PC-3 (cell line): ENCODE measurements around the gene WIZ. TPM values are rescaled to one million over a fixed set of nuclear protein-coding genes. Genes with fewer than 3 reads are reported as not detected.

Experiments
- ATAC-seq: fragments of 200-7000 bp; cut with Tn5 transposase; 2 replicates; pipeline ENCODE4 v1.9.1; 2020; ENCODE audit warnings: mild to moderate bottlenecking, moderate library complexity
- BruUV-seq: library from RNA; stranded (reverse); fragments of 400-500 nt; replicated peaks from 2 replicates; lab custom pipeline; 2021; lab: Mats Ljungman, UMichigan
- CTCF ChIA-PET: fragments of 300-600 bp; sonication (Branson Sonifier 250); formaldehyde crosslinking; loops from one replicate; lab custom pipeline; 2022; ENCODE audit warnings: antibody characterized with exemption; lab: Charles Lee
- POLR2A ChIA-PET: fragments of 300-600 bp; sonication (Branson Sonifier 250); formaldehyde crosslinking; loops from one replicate; lab custom pipeline; 2022; ENCODE audit warnings: antibody characterized with exemption; ENCODE audit not compliant: unreplicated experiment; lab: Charles Lee
- DNase-seq: peaks from one replicate; pipeline ENCODE4 v3.0.0-alpha.2; 2015
- H2AFZ ChIP-seq: fragments of 300-600 bp; sonication (generic); 2 replicates; pipeline ENCODE4 v1.6.0; 2016; ENCODE audit warnings: antibody characterized with exemption, low read length
- H3F3A ChIP-seq: fragments of 300-600 bp; sonication (generic); one replicate; pipeline ENCODE4 v1.6.0; 2017; ENCODE audit warnings: antibody characterized with exemption, low read length, control low read depth, mild to moderate bottlenecking; ENCODE audit not compliant: unreplicated experiment
- H3K27ac ChIP-seq: fragments of 300-600 bp; sonication (generic); 2 replicates; pipeline ENCODE4 v1.5.1; 2016; ENCODE audit warnings: mild to moderate bottlenecking, low read length
- H3K27me3 ChIP-seq: fragments of 300-600 bp; sonication (generic); 2 replicates; pipeline ENCODE4 v1.6.1; 2016; ENCODE audit warnings: low read length, mixed read lengths
- H3K36me3 ChIP-seq: fragments of 300-600 bp; sonication (generic); 2 replicates; pipeline ENCODE4 v1.6.1; 2016; ENCODE audit warnings: low read depth, mixed run types, low read length, mixed read lengths
- H3K4me1 ChIP-seq: fragments of 300-600 bp; sonication (generic); 2 replicates; pipeline ENCODE4 v1.5.1; 2016; ENCODE audit warnings: low read length; ENCODE audit not compliant: insufficient read depth
- H3K4me2 ChIP-seq: fragments of 300-600 bp; sonication (generic); 2 replicates; pipeline ENCODE4 v1.6.0; 2016; ENCODE audit warnings: low read length
- H3K4me3 ChIP-seq: fragments of 300-600 bp; sonication (generic); 2 replicates; pipeline ENCODE4 v1.5.1; 2016; ENCODE audit warnings: mild to moderate bottlenecking, low read length, mixed read lengths
- H3K79me2 ChIP-seq: fragments of 300-600 bp; sonication (generic); 2 replicates; pipeline ENCODE4 v1.6.1; 2017; ENCODE audit warnings: low read length, mixed read lengths
- H3K9ac ChIP-seq: fragments of 300-600 bp; sonication (generic); 2 replicates; pipeline ENCODE4 v1.6.0; 2016; ENCODE audit warnings: mild to moderate bottlenecking, low read length
- H3K9me2 ChIP-seq: fragments of 300-600 bp; sonication (generic); replicated peaks from 2 replicates; pipeline ENCODE4 v1.6.1; 2016; ENCODE audit warnings: mixed run types, low read length, mixed read lengths
- H3K9me3 ChIP-seq: fragments of 300-600 bp; sonication (generic); 2 replicates; pipeline ENCODE4 v1.6.1; 2016; ENCODE audit warnings: low read length, mixed read lengths
- H4K20me1 ChIP-seq: fragments of 300-600 bp; sonication (generic); 2 replicates; pipeline ENCODE4 v1.6.1; 2016; ENCODE audit warnings: low read length, mixed read lengths
- CTCF ChIP-seq: fragments of 300-600 bp; sonication (generic); conservative IDR thresholded peaks from 2 replicates; pipeline ENCODE4 v1.5.1; 2017; ENCODE audit warnings: antibody characterized with exemption, low read depth, mild to moderate bottlenecking, low read length
- EZH2 ChIP-seq: fragments of 300-600 bp; sonication (generic); IDR thresholded peaks from one replicate; pipeline ENCODE4 v1.6.1; 2017; ENCODE audit warnings: antibody characterized with exemption, mild to moderate bottlenecking, low read length; ENCODE audit not compliant: unreplicated experiment
- EZH2phosphoT487 ChIP-seq: fragments of 300-600 bp; sonication (generic); IDR thresholded peaks from 2 replicates; pipeline ENCODE4 v1.6.1; 2018; ENCODE audit warnings: mild to moderate bottlenecking, antibody characterized with exemption, low read length, borderline replicate concordance
- intact Hi-C: fragments of 100-400 bp; cut with micrococcal nuclease; formaldehyde crosslinking; loops from 2 replicates; pipeline ENCODE4 v1.9.0; 2023
- total RNA-seq: library from RNA; depleted of rRNA; stranded (reverse); fragments of >200 nt; gene quantifications from 2 replicates; pipeline ENCODE4 v1.2.3, GENCODE V29; 2014

Gene WIZ
- total RNA-seq, 1 experiment from 2014 or later, result 35.1 TPM

DNA sequence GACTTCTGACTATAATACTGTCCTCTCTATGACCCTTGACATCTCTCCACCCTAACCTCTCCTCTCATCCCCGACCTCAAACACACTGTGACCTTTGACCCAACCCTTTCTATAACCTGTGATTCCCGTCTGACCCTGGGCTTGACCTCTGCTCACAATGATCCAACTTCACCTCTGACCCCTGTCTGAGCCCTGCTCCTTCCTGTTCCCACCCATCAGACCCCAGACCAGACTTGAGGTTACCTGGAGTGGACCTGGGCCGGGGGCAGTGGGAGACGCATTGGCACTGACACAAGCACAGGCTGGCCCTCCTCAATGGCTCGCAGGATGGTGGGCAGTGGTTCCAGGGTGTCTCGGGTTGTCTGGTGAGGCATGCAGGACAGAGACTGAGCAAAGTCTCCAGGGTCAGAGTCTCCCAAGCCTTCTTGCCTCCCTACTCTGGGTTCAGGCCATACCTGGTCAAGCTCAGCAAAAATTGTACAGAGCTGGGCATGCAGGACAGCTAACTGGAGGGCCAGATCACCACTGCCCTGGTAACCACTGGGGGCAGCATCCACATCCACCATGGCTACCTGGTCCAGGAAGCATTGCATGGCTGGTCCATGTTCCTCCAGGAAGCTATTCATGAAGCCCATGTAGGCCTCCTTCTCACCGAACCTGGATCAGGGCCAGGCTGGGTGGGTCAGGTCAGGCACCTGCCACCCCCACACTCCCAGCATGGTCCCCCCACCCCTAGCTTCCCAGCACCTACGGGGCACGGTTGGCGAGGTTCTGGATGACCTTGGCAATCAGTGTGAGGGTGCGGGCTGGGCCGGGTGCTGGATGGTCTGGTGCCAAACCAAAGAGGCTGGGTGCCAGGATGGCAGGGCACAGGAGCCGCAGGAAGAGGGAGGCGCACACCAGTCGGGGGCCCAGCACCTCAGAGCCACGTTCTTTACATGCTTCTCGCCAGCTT, 4.4 kb upstream of the WIZ start:
- ChIA-PET POLR2A (no interaction called here), CTCF (no interaction called here)
- no peaks in the 10 kb centered on the region for H3F3A ChIP-seq
- H3K4me2 ChIP-seq, result no peak overlapping the region
- 0 out of 2 replicates have a peak, but pooled peaks cover 4% of the 10 kb centered on the region for H3K9me2 ChIP-seq
- no peak overlapping the region for H3K9ac ChIP-seq
- H2AFZ ChIP-seq, result no peak overlapping the region
- no peaks in the 10 kb centered on the region for H3K9me3 ChIP-seq
- intact Hi-C loops, result loop anchor here (10.0 kb wide), 1 partner anchor 101 kb away; no protein-coding TSS in a partner anchor
- no peak overlapping the region for H3K4me3 ChIP-seq
- no peak overlapping the region for H3K27ac ChIP-seq
- H3K36me3 ChIP-seq, result no peaks in the 10 kb centered on the region
- ATAC-seq (no peak), DNase-seq (no peak)
- peaks cover 17% of the 10 kb centered on the region; the same call in 1 of the 2 replicates for H3K4me1 ChIP-seq
- BruUV-seq, result no TSS peak
- H3K79me2 ChIP-seq, result no peaks in the 10 kb centered on the region
- peak; percentile 46; the same call in 1 of the 2 replicates for TF ChIP-seq CTCF
- TF ChIP-seq EZH2phosphoT487, result no peak
- TF ChIP-seq EZH2, result no peak
- no peaks in the 10 kb centered on the region for H4K20me1 ChIP-seq
- H3K27me3 ChIP-seq, result peaks cover 16% of the 10 kb centered on the region

- H4K20me1 ChIP-seq, result no peaks in the 10 kb centered on the region
- H3K4me1 ChIP-seq, result peaks cover 21% of the 10 kb centered on the region; the same call in 1 of the 2 replicates
- H3K9ac ChIP-seq, result no peak overlapping the region
- TF ChIP-seq EZH2 (no peak), CTCF (no peak; the same call in 1 of the 2 replicates), EZH2phosphoT487 (no peak)
- no peaks in the 10 kb centered on the region for H3K9me3 ChIP-seq
- ChIA-PET POLR2A (interaction anchor here (0.6 kb wide), 2 partner anchors 21 to 53 kb away, joined by 3 to 6 read pairs; no protein-coding TSS in a partner anchor), CTCF (interaction anchor here (0.6 kb wide), 1 partner anchor 40 kb away, joined by 3 read pairs; no protein-coding TSS in a partner anchor)
- H3F3A ChIP-seq, result no peaks in the 10 kb centered on the region
- no peaks in the 10 kb centered on the region for H3K79me2 ChIP-seq
- no peak overlapping the region for H3K27ac ChIP-seq
- no peaks in the 10 kb centered on the region for H3K36me3 ChIP-seq
- H3K27me3 ChIP-seq, result peaks cover 16% of the 10 kb centered on the region
- peak overlapping the region; percentile 27 for H2AFZ ChIP-seq
- H3K4me3 ChIP-seq, result peak overlapping the region; percentile 36
- ATAC-seq (peak; percentile 10; the same call in 1 of the 2 replicates), DNase-seq (no peak)
- BruUV-seq, result no TSS peak
- H3K4me2 ChIP-seq, result peak overlapping the region; percentile 71
- intact Hi-C loops, result loop anchor here (10.0 kb wide), 1 partner anchor 102 kb away; no protein-coding TSS in a partner anchor
- H3K9me2 ChIP-seq, result 0 out of 2 replicates have a peak, but pooled peaks cover 4% of the 10 kb centered on the region
Measured at GRCh38 chr19:15453091-15453578, 3.4 kb upstream of the WIZ start.
